A673 (cell line): Measurements from ENCODE around the gene CHMP1B.

ENCODE experiments used
- CTCF ChIP-seq: fragments of 300-800, 200-600 bp; sonication (generic); conservative IDR thresholded peaks from 2 replicates; pipeline ENCODE4 v1.5.1; 2017; ENCODE audit warnings: low read depth, mild to moderate bottlenecking, antibody characterized with exemption, low read length, moderate library complexity, mixed read lengths
- EZH2 ChIP-seq: fragments of 200-600 bp; sonication (generic); IDR thresholded peaks from 2 replicates; pipeline ENCODE4 v1.6.1; 2017; ENCODE audit warnings: borderline replicate concordance, low read depth, mild to moderate bottlenecking, mixed read lengths, antibody characterized with exemption, low read length; ENCODE audit not compliant: poor library complexity, severe bottlenecking

GRCh38 chr18:11891737-11892136 lies 40.5 kb downstream of the CHMP1B start:
- TF ChIP-seq CTCF (no peak), EZH2 (no peak)
